ENCODE data around the gene DTYMK.
A peak's percentile ranks its signal among the peaks of the same experiment; 100 is the strongest.
"Not testable (repeated sequence)": the region's sequence is repeated elsewhere in the genome, so short reads cannot be mapped to it uniquely, and the experiment has no call there.

The DTYMK gene

GRCh38 chr2:241671457-241672240 is 15.0 kb downstream of the DTYMK start:
- DNase-seq: no peak

DNA sequence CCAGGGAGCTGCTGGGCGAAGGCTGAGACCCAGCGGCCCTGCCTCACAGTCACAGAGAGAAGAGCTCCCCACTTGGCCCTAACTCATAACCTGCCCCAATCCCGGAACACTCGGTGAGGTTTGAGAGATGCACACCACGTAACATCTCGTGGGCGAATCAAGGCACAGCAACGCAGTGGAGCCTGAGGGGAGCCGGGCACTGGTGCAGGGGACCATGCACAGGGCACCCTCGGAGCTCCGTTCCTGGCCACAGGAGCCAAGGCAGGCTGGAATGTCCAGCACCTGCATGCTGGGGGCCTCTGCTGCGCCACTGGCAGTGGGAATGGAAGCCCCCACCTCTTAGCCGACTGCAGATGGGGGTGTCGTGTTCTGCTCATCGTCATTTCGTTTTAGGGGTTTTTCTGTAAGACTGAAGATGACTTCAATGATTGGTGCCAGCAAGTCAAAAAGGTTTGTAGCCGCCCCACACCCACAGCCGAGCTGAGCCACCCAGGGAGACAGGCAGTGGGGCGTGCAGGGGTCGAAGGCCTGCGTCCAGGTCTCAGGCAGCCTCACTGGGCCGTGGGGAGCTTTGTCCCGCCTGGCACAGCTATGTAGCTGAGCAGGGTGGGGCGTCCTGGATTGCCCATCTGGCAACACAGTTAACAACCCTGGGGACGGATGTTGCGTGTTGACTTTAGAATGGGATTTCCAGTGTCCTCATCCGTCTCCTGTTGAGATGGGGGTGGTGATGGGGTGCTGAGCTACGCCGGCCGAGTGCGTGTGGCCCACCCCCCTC is 16.1 kb downstream of the DTYMK start:
- no peak for DNase-seq

GRCh38 chr2:241668839-241669238 is 17.8 kb downstream of the DTYMK start:
- DNase-seq: no peak

GRCh38 chr2:241668354-241668753 is 18.3 kb downstream of the DTYMK start:
- DNase-seq: no peak

DNA sequence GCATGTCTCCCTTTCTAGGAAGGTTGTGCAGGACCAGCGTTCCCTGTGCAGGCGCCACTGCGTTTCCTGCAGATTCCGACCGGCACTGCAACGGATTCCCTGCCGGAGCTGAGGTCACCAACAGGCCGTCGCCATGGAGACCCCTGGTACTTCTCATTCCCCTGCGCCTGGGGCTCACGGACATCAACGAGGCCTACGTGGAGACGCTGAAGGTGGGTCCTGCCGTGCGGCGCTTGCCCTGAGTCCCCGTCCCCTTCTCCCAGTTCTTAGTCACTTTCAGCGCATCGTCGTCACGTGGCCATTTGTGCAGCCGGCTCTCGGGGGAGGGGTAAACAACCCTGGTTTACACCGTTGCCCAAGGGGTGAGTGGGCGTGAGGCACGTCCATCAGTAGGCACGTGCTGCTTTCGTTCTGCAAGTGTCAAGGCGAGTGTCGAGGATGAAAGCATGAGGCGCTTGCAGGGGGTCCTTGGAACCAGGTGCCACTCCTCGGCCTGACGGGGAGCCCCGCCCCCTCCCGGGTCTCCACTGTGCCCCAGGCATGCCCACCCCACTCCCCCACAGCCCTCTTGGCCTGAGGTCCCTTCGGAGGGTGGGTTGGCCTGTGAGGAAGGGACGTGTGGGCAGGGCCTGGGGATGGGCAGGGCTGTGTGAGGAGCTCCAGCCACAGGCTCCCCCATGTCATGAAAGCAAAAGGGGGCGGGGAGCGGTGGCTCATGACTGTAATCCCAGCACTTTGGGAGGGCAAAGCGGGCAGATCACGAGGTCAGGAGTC is 19.8 kb downstream of the DTYMK start:
- DNase-seq: no peak

GRCh38 chr2:241665731-241666440 is 20.7 kb downstream of the DTYMK start:
- no peak for DNase-seq

- not testable (repeated sequence) for DNase-seq
These were observed 23.9 kb downstream of the DTYMK start for GRCh38 chr2:241662731-241663130.

DNA sequence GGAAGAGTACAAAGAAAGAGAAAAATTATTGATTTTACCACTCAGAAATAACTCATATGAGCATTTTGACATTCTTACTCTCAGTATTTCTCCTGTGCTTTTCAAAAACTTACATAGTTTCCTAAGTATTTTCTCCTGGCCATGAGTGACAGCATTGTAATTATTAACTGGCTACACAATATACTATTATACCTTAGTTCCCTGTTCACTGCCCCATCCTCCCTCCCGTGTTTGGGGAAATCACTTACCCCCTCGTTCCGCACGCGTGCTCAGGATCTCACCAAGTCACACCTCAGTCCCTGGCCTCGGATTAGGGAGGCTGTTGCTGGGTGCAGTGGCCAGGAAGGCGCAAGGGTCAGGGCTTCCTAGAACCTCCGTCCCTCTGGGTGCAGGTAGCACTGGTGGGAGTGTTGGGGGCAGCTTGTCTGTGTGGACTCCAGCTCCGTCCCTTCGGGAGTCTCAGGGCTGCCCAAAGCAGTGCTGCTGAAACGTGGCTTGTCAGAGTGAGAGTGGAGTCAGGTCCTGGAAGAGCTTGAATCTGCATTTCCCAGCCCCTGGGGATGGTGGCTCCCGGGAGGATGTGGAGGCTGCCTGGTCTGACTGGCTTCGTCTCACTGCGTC is 25.9 kb downstream of the DTYMK start:
- no peak for DNase-seq

DNA sequence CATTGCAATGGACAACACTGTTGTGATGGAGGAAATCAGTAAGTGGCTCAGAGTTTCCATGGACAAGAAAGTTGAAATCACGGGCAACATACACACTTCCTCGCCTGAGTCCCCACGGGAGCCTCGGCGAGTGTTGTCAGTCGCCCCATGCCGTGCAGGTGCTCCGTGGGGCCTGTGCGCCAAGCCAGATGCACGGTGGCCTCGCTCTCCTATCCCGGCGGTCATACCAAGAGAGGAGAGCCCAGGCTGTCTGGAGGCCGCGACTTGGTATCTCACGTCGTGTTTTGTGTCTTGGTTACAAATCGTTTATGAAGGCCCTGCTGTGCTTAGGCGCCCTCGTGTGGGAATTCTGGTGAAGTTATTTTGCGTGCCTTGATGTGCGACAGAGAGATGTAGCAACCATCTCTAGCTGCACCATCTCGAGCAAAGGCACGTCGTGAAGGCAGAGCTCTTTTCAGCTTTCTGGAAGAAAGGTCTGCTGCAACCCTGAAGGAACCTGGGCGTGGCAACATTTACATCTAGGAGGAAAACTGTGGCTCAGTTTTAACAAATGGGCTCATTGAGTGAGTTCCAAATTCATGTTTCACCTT is 27.4 kb downstream of the DTYMK start:
- DNase-seq: peak; percentile 32 to 50

DNA sequence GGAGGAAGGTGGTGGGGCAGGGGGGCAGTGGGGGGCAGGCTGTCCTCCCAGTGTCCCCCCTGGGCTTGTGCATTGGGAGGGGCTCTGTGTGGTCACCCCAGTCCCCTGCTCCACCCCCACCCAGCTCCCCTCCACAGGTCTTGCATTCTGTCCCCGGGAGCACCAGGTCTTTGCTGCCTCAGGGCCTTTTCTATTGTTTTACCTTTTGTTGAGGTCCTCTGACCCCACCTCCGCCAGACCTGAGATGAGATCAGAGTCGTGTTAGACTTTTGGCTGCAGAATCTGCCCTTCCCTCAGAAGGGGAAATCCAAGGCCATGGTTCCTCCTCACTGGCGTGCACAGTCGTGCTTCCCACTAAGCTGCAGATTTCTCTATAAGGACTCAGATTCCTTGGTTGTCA is 28.3 kb downstream of the DTYMK start:
- DNase-seq: no peak

DNA sequence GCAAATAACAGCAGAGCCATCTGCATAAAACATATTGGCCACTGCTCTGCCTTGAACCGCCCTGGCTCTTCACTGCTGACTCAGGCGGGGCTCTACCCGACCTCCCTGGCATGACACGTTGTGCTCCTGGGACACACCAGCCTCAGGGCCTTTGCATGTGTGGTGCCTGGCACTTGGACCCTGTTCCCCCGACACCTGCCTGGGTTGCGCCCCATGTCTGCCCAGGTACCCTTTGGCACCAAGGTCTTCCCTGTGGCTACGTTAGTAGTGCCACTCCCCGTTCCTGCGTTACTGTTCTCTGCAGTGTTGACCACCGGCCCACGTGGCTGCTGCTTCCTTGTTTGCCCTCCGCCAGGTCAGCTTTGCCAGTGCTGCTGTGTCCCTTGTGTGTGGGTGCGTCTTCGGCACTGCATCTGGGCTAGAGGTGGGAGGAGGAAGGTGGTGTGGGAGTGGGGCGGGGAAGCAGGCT is 28.8 kb downstream of the DTYMK start:
- no peak for DNase-seq

DNA sequence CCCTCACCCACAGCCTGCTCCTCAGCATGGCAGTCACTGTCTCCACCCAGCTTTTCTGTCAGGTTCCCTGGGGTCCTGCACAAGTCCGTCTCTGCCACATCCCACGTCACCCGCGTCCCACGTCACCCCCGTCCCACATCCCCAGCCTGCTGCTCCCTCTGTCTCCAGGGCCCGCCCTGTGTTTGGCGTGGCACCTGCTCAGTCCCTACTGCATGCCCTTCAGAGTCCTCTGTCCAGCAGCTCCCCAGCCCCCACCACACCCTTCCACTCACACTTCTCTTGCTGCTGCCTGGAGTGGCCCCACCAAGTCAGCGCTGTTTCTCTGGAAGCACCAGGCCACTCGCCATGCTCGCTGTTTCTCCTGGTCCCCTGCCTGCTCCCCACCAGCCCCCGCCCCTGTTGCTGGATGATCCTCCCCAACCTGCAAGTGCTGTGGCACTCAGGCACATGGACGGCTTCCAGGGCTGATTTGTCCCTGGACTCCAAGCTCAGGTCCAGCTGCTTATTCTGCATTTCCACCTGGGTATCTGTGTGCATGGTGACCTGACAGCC is 30.3 kb downstream of the DTYMK start:
- no peak for DNase-seq

DNA sequence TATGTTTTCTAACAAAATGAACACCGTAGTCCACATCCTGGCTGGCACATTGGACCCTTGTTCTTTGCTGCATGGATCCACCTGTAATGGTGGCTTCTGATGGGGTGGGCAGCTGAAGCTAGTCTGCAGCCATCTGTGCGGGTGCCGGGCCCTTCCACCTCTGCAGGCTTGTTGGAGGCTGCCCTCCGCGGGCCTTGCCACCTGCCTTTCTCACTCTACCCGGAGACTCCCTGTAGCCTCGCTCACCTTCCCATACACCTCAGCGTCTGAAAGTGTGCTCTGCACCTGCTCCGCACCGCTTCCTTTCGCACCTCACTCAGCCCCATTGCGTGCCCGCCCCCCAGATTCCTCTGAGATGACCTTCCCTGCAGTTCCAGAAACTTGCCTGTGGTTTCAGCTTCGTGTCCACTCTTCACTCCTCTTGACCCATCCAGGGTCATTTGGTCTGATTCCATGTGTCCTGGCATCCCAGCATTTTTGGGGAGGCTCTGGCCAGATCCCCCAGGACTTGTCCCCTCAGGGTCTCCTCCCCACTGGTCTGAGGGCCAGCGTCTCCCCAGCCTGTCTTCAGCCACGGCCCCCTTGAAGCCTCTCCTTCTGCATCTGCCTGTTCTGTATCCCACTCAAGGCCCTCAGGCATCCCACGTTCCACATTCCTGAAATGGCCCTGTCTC is 31.0 kb downstream of the DTYMK start:
- DNase-seq: no peak

GRCh38 chr2:241654551-241654950 is 32.1 kb downstream of the DTYMK start:
- DNase-seq: no peak

- DNase-seq: no peak
These were observed 33.3 kb downstream of the DTYMK start for GRCh38 chr2:241653210-241653750.

DNA sequence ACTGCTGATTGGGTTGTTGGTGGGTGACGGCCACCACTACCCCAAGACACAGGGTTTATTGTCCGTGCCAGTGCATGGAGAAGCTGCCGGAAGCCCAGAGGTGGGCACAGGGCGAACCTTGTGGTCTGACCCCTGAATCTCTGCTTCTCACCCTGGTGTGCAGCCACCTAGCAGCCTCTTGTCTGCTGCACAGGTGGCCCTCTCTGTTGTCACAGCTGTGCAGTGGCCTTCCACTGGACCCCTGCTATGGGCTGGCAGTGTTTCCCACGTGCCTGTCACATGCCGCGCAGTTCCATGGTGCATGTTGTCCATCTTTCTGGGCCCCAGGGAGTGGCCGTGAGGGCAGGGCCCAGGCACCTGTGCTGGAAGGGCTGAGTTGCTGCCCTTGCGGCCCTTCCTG is 33.9 kb downstream of the DTYMK start:
- DNase-seq: no peak

- DNase-seq: no peak
These were observed 34.5 kb downstream of the DTYMK start for GRCh38 chr2:241652142-241652541.

DNA sequence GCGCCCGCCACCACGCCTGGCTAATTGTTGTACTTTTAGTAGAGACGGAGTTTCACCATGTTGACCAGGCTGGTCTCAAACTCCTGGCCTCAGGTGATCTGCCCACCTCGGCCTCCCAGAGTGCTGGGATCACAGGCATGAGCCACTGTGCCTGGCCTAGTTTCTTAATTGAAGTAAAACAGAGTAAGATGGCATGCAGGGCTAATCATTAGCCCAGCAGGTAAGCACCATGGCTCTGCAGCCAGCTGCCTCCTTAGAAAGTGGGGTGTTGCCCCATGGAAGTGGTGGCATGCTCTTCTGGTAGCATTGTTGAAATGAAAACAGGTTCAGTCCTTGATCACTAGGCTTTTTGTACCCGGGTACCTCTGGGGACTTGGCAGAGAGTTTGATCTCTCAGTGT is 36.7 kb downstream of the DTYMK start:
- DNase-seq: no peak

DNA sequence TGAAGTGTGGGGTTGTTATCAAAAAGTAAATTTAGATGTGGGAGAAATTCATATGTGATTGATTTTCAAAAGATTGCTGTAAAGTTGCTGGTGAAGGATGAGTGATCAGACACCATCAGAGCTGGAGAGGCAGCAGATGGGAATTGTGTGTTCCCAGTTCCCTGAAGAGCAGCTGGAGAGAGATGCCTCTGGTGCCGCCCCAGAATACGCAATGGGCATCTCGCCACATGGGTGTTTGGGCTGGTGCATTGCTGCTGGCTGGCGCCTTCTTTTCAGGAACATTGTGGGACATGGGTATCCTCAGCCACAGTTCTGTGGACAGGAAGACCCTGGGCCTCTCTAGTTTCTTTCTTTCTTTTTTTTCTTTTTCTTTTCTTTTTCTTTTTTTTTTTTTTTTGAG is 37.2 kb downstream of the DTYMK start:
- DNase-seq: no peak

GRCh38 chr2:241648453-241648852 is 38.2 kb downstream of the DTYMK start:
- DNase-seq: no peak
